Brain microvascular endothelial cell (primary cell): Measurements from ENCODE around the gene ARIH2.

Experiments used
- DNase-seq: peaks from one replicate; pipeline ENCODE4 v3.0.0-alpha.2; 2020
- H3K27ac ChIP-seq: fragments of 250-450 bp; sonication (Bioruptor Pico); 2 replicates; pipeline ENCODE4 v1.5.1; 2020; ENCODE audit warnings: mild to moderate bottlenecking, moderate library complexity
- H3K27me3 ChIP-seq: fragments of 250-450 bp; sonication (Bioruptor Pico); replicated peaks from 2 replicates; pipeline ENCODE4 v1.5.1; 2020; ENCODE audit warnings: mild to moderate bottlenecking
- H3K36me3 ChIP-seq: fragments of 250-450 bp; sonication (Bioruptor Pico); replicated peaks from 2 replicates; pipeline ENCODE4 v1.5.1; 2020; ENCODE audit warnings: mild to moderate bottlenecking
- H3K4me3 ChIP-seq: 2 replicates; pipeline ENCODE4 v1.5.1; 2011; ENCODE audit warnings: low read depth, mild to moderate bottlenecking, control low read depth, low read length, moderate library complexity
- in situ Hi-C: cut with HindIII; loops from 2 replicates; pipeline ENCODE4 v1.10.0; 2017; ENCODE audit warnings: low sequenced_read_pairs, low pct_ligation_motif_present
- TF ChIP-seq, protein P1 (sequence below): IDR thresholded peaks from 2 replicates; pipeline ENCODE4 v1.5.1; 2011; ENCODE audit warnings: low read depth, mild to moderate bottlenecking, moderate library complexity, low read length, control low read depth, inconsistent platforms; ENCODE audit errors: missing control alignments

Gene ARIH2

DNA sequence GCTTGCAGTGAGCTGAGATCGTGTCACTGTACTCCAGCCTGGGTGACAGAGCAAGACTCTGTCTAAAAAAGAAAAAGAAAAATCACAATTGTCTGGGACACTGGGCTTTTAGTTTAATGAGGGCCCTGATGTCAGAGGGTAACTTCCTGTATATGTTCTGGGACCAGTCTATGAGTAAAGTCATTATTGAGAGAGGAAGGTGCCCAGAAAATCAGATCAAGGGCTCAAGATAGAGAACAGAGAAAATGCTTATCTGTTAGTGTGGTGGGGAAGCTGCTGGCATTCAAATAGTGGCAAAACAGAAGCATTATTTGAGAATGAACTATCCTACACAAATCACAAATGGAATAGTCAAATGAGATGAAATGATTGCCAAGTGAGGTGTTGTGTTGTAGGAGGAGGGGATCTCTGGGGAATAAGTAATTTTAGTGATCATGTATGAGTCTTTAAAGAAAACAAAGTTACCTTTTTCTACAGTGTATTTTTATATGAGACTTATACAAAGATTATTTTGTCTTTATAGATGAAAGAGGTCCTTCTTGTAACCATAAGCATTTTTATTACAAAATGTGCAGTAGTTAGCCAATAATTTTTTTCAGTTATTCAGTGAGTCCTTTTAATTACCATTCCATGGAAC is 13.4 kb downstream of the ARIH2 start:
- in situ Hi-C loops = no loop called here
- H3K27ac ChIP-seq = no peak overlapping the region
- H3K27me3 ChIP-seq = no peaks in the 10 kb centered on the region
- DNase-seq = no peak
- TF ChIP-seq, protein P1, sequence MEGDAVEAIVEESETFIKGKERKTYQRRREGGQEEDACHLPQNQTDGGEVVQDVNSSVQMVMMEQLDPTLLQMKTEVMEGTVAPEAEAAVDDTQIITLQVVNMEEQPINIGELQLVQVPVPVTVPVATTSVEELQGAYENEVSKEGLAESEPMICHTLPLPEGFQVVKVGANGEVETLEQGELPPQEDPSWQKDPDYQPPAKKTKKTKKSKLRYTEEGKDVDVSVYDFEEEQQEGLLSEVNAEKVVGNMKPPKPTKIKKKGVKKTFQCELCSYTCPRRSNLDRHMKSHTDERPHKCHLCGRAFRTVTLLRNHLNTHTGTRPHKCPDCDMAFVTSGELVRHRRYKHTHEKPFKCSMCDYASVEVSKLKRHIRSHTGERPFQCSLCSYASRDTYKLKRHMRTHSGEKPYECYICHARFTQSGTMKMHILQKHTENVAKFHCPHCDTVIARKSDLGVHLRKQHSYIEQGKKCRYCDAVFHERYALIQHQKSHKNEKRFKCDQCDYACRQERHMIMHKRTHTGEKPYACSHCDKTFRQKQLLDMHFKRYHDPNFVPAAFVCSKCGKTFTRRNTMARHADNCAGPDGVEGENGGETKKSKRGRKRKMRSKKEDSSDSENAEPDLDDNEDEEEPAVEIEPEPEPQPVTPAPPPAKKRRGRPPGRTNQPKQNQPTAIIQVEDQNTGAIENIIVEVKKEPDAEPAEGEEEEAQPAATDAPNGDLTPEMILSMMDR = no peak
- peaks cover 15% of the 10 kb centered on the region for H3K36me3 ChIP-seq
- H3K4me3 ChIP-seq = no peak overlapping the region

DNA sequence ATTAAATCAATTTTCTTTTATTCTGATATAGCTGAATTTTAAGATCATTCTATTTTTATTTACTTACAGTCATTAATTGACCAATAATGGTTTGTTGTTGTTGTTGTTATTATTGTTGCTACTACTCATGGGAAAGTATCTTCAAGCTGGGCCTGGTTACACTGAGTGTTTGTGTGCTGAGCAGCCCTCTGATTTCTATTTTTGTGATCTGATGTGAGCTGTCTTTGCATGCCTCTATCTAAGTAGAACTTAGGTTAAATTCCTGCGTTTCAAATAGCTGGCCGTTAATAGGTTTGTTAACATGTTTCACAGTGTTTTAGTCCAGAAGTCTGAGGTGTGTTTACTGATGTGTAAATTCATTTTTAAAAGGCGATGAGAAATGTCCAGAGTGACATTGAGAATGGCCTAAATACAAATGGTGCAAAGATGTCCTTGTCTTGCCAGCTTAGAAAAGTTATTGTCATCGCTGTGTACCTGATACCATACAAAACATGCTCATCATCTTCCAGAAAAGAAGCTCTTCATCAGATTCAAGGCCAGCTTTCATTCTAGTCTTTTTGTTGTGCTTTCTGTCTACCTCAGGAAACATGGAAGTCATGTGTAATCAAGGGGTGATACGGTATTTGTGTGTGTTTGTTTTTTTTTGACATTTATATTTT is 15.8 kb downstream of the ARIH2 start:
- H3K4me3 ChIP-seq = no peak overlapping the region
- in situ Hi-C loops = no loop called here
- no peak overlapping the region for H3K27ac ChIP-seq
- TF ChIP-seq, protein P1 = no peak
- DNase-seq = no peak
- H3K36me3 ChIP-seq = peaks cover 14% of the 10 kb centered on the region
- H3K27me3 ChIP-seq = no peaks in the 10 kb centered on the region

DNA sequence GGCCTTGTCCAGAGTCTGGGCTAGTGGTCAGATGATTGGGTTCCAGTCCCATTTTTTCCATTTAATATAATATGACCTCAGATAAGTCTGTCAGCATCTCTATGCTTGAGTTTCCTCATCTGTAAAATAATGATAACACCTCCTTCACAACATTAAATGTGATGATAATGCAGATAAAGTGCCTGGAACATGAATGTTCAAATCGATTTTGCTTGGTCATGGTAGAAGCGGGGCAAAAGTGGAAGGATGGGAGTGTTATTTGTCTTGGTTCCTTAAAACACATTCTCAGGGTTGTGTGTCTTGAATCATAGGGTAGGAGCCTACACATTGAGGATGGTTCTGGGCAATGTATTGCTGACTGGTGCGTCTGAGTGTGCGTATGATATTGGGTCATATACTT is 16.9 kb downstream of the ARIH2 start:
- peaks cover 14% of the 10 kb centered on the region for H3K36me3 ChIP-seq
- in situ Hi-C loops = no loop called here

GRCh38 chr3:48938156-48938555 is 19.5 kb downstream of the ARIH2 start:
- H3K4me3 ChIP-seq = no peak overlapping the region
- no peak for DNase-seq
- peaks cover 14% of the 10 kb centered on the region for H3K36me3 ChIP-seq
- TF ChIP-seq, protein P1 = no peak
- H3K27ac ChIP-seq = no peak overlapping the region
- H3K27me3 ChIP-seq = no peaks in the 10 kb centered on the region
- in situ Hi-C loops = no loop called here

More for the DNA sequence above, 16.9 kb downstream of the ARIH2 start:
- DNase-seq = no peak
- TF ChIP-seq, protein P1 = no peak
- Histone ChIP-seq H3K27ac (no peak overlapping the region), H3K27me3 (no peaks in the 10 kb centered on the region), H3K4me3 (no peak overlapping the region)

- TF ChIP-seq, protein P1 = no peak
- H3K36me3 ChIP-seq = peaks cover 14% of the 10 kb centered on the region
- H3K4me3 ChIP-seq = no peak overlapping the region
- no peak for DNase-seq
- no peak overlapping the region for H3K27ac ChIP-seq
- no peaks in the 10 kb centered on the region for H3K27me3 ChIP-seq
- in situ Hi-C loops = no loop called here
Measured at GRCh38 chr3:48938689-48939088, 20.0 kb downstream of the ARIH2 start.
